Psoas muscle (tissue), 8 donors: ENCODE measurements around the gene CAVIN1. TPM values are rescaled to one million over a fixed set of nuclear protein-coding genes. Genes with fewer than 3 reads are reported as not detected.
"Not testable (repeated sequence)": the region's sequence is repeated elsewhere in the genome, so short reads cannot be mapped to it uniquely, and the experiment has no call there.

Experiments used
- ATAC-seq, 4 donors: fragments of 200-7000 bp; cut with Tn5 transposase; one replicate each; pipeline ENCODE4 v1.9.1; 2020; ENCODE audit warnings: moderate library complexity in 3 of 4, mild to moderate bottlenecking in 2 of 4
- DNase-seq, 2 donors: peaks; one replicate each; pipeline ENCODE4 v3.0.0-alpha.2; 2020
- H3K27ac ChIP-seq: fragments of 200-600 bp; one replicate; pipeline ENCODE4 v1.8.0; 2022
- H3K27me3 ChIP-seq, 3 donors: fragments of 200-600 bp in 1 of 3; one replicate each; pipeline versions ENCODE4 v1.6.1 to v1.8.0; 2013 to 2022; ENCODE audit warnings: low read length in 2 of 3, mild to moderate bottlenecking in 2 of 3, moderate library complexity in 1 of 3; ENCODE audit not compliant: insufficient read depth in 3 of 3
- H3K36me3 ChIP-seq, 2 donors: fragments of 200-600 bp in 1 of 2; one replicate each; pipeline versions ENCODE4 v1.6.1 to v1.8.0; 2013 to 2022; ENCODE audit warnings: low read depth in 1 of 2, mild to moderate bottlenecking in 1 of 2, moderate library complexity in 1 of 2; ENCODE audit not compliant: insufficient read depth in 1 of 2
- H3K4me1 ChIP-seq: fragments of 200-600 bp; one replicate; pipeline ENCODE4 v1.8.0; 2022
- H3K4me3 ChIP-seq: fragments of 200-600 bp; one replicate; pipeline ENCODE4 v1.8.0; 2022; ENCODE audit warnings: mild to moderate bottlenecking
- H3K9me3 ChIP-seq: fragments of 200-600 bp; one replicate; pipeline ENCODE4 v1.8.0; 2022
- CTCF ChIP-seq: fragments of 200-600 bp; IDR thresholded peaks from one replicate; pipeline ENCODE4 v1.8.0; 2022; ENCODE audit warnings: antibody characterized with exemption
- WGBS, 3 donors: extraction: QIAGEN DNeasy Blood & Tissue Kit; methylation state at CpG; one replicate each; pipeline versions ENCODE4 v1.1.6 to v1.1.7; 2013; 5-methylcytosine and 5-hydroxymethylcytosine counted together
- intact Hi-C, 2 donors: fragments of 100-400 bp; cut with DNase I; formaldehyde crosslinking; loops; one replicate each; pipeline versions ENCODE4 v1.11.0 to v1.14.2; 2022
- polyA plus RNA-seq, 3 donors: library from polyadenylated mRNA; stranded (reverse); fragments of 200-250 nt; gene quantifications; one replicate each; pipeline ENCODE4 v1.2.3, GENCODE V29; 2013
- total RNA-seq, 4 donors: library from RNA; stranded (reverse); fragmentation: NEBNext Ultra II Directional in 2 of 4; extraction: Animal tissue kit (Norgen Biotek cat#: 25700) in 2 of 4; gene quantifications; one replicate each; pipeline versions ENCODE4 v1.2.1 to v1.2.4, GENCODE V29; 2021 to 2023
- donor health status: healthy with polysubstance abuse.
- donor health status: DM: no; HTN: no; CAD: no; lungs with moderate emphysema.
- donor health status: Bipolar disorder and iron deficiency.
- donor health status: healthy.
- donor health status: DM: yes; HTN: yes; CAD: no.
- donor health status: DM: no; HTN: no; CAD: no.
- donor health status: DM: no; HTN: no; CAD: no.
- donor health status: DM: yes; HTN: yes; CAD: no.

The CAVIN1 gene
- total and polyA plus RNA-seq, 7 donors = 69.5 to 151 (median 109) TPM

GRCh38 chr17:42394838-42395237 is 28.2 kb downstream of the CAVIN1 start:
- Histone ChIP-seq H3K9me3 (no peaks in the 10 kb centered on the region), H3K27me3 (no peaks in the 10 kb centered on the region), H3K4me3 (no peak overlapping the region), H3K27ac (no peak overlapping the region), H3K36me3 (no peaks in the 10 kb centered on the region), H3K4me1 (no peaks in the 10 kb centered on the region)
- no peak for TF ChIP-seq CTCF
- WGBS, 3 donors = 91 to 95% (median 91%) methylated on average over 4 of the region's 4 CpGs
- intact Hi-C loops = no loop called here
- no peak for DNase-seq
- ATAC-seq = no peak

GRCh38 chr17:42392692-42393415 is 30.2 kb downstream of the CAVIN1 start:
- intact Hi-C loops = no loop called here
- DNase-seq (no peak), ATAC-seq (no peak)
- Histone ChIP-seq H3K9me3 (no peaks in the 10 kb centered on the region), H3K4me1 (peaks cover 6% of the 10 kb centered on the region), H3K4me3 (no peak overlapping the region), H3K36me3 (no peaks in the 10 kb centered on the region), H3K27me3 (no peaks in the 10 kb centered on the region), H3K27ac (no peak overlapping the region)
- WGBS, 3 donors = 84 to 94% (median 87%) methylated on average over 4 of the region's 4 CpGs
- no peak for TF ChIP-seq CTCF

GRCh38 chr17:42391439-42391838 is 31.6 kb downstream of the CAVIN1 start:
- H3K4me3 ChIP-seq, H3K9me3 ChIP-seq, H3K36me3 ChIP-seq, H3K27me3 ChIP-seq, DNase-seq, H3K27ac ChIP-seq, ATAC-seq, intact Hi-C loops: not testable (repeated sequence)
- WGBS, 3 donors = 80 to 88% (median 83%) methylated on average over 8 of the region's 8 CpGs
- peaks cover 15% of the 10 kb centered on the region for H3K4me1 ChIP-seq

- Histone ChIP-seq H3K36me3 (no peaks in the 10 kb centered on the region), H3K4me1 (peaks cover 25% of the 10 kb centered on the region), H3K9me3 (no peaks in the 10 kb centered on the region), H3K4me3 (no peak overlapping the region), H3K27ac (peak overlapping the region; percentile 98), H3K27me3 (no peaks in the 10 kb centered on the region)
- ATAC-seq = no peak
- TF ChIP-seq CTCF = no peak
- 97% methylated on average over 5 of the region's 5 CpGs for WGBS, 3 donors
- intact Hi-C loops = loop anchor here in 1 of 2 donors (2.0 kb wide), 1 partner anchor 17 kb away; no protein-coding TSS in a partner anchor
- no peak for DNase-seq
Observed at GRCh38 chr17:42389899-42390298, 33.2 kb downstream of the CAVIN1 start.

- ATAC-seq = peak in 2 of 4 donors; percentile 15 to 17
- no peaks in the 10 kb centered on the region for H3K27me3 ChIP-seq
- H3K9me3 ChIP-seq = no peaks in the 10 kb centered on the region
- WGBS, 3 donors = 1 to 9% (median 1%) methylated on average over 11 of the region's 11 CpGs
- no peak for TF ChIP-seq CTCF
- H3K4me3 ChIP-seq = peak overlapping the region; percentile 65
- no peaks in the 10 kb centered on the region for H3K36me3 ChIP-seq
- peaks cover 25% of the 10 kb centered on the region for H3K4me1 ChIP-seq
- intact Hi-C loops = loop anchor here in 1 of 2 donors (2.0 kb wide), 1 partner anchor 18 kb away; no protein-coding TSS in a partner anchor
- H3K27ac ChIP-seq = peak overlapping the region; percentile 98
- DNase-seq = peak in 1 of 2 donors; percentile 31
Observed at GRCh38 chr17:42389135-42389417, 34.0 kb downstream of the CAVIN1 start.
